NCI-H345 treated with DMSO at 0.1 percent for 48 hours (cell line): ENCODE results near the gene SPAG7.

Experiments
- DNase-seq: peaks from one replicate; lab custom pipeline; 2025; ENCODE audit not compliant: unreplicated experiment; lab: John Stamatoyannopoulos, UW

Gene SPAG7, protein sequence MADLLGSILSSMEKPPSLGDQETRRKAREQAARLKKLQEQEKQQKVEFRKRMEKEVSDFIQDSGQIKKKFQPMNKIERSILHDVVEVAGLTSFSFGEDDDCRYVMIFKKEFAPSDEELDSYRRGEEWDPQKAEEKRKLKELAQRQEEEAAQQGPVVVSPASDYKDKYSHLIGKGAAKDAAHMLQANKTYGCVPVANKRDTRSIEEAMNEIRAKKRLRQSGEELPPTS

DNA sequence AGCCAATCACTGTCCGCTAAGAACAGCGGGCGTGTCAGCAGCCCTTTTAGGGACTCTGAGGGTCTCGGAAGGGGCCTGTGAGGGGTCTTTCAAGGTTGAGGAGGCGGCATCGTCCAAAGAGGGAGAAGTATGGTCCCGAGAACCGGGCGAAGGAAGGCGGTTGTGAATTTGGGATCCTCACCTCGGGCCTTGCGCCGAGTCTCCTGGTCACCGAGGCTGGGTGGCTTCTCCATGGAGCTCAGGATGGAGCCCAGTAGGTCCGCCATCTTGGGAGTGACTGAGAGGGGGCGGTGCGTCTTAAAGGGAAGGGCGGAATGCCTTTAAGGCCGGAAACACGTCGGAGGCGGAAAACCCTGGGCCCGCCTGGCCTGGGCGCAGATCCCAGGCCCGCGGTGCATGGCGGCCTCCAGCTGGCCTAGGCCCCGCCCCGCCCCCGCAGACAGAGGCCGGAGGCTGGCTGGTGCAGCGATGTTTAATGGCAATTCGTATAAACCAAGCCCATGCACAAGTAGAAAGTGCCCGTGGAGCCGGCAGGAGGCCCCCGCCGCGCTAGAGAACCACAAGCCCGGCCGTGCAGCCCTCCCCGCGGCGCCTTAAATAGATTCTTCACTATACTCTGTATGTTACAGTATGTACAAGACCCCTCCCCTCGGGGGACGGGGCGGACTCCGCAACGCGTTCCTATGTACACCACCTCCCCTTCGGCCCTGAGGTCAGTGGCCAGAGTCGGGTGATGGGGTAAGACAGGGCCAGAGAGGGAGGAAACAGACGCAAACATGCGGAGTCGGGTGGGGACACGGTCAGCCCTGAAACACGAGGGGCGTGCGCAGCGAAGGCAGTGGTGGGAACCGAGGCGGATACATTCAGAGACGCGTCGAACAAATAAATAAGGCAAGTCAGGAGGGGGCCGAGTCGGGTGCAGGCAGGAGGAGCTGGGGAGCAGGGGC, at the start of gene SPAG7:
Gene SPAG7 (minus strand): TSS at position 279 of the 947 bp plus-strand sequence. CDS start 13 bp downstream, at position 266.
- peak; percentile 85 for DNase-seq

DNA sequence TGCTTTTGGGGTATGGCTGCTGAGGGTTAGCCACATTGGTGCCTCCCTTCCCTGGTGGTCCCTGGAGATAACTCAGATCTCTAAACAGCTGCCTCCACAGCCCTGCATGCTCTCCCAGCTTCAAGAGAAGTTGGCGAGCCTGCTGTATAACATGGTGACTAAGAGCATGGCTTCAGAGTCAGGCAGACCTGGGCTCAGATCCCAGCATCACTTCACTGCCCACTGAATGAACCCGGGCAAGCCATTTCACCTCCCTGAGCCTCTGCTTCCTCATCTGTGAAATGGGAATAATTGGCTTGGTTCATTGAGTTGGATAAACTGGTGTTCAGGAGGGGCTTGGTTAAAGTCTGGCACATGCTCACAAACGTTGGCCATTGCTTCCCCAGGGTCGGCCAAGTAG, 46.7 kb upstream of the SPAG7 start:
- DNase-seq: no peak

DNA sequence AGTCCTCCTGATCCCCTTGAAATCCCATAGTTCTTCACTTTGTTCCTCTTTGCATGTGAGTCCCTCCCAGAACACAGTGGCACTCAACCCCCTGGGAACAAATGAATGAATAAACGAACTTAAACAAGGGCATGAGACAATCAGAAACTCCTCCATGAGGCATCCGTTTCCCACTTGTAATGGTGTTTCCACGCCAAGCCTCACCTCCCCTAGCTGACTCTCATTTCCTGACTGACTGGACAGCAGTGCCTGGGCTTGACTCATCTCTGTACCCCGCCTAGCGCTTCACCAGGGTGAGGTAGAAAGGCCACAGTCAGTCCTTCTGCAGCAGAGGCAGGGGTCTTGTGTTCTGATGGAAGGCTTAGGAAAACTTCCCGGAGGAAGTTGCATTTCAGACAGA, 44.3 kb upstream of the SPAG7 start:
- DNase-seq: no peak

DNA sequence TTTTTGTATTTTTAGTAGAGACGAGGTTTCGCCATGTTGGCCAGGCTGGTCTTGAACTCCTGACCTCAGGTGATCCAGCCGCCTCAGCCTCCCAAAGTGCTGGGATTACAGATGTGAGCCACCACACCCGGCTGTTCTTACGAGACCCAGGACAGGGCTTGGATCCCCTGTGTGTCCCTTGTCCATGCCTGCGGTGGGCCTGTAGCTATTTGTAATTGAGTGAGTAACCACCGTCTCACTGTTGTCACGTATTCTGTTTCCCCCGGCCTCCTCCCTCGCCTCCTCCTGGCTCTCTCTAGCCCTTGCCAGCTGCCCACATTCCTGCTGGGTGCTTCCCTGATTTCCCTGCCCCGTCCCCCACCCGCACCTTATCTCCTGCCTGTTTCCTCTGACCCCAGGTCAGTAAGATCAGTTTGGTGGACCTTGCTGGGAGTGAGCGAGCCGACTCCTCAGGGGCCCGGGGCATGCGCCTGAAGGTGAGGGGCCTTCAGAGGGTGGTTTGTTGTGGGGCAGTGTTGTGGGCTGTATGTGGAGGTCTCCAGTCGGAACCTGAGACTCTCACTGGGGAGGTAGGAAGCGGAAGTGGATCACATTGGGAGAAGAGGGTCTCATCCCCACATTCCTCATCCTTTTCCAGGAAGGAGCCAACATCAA, 35.7 kb upstream of the SPAG7 start:
- no peak for DNase-seq

DNA sequence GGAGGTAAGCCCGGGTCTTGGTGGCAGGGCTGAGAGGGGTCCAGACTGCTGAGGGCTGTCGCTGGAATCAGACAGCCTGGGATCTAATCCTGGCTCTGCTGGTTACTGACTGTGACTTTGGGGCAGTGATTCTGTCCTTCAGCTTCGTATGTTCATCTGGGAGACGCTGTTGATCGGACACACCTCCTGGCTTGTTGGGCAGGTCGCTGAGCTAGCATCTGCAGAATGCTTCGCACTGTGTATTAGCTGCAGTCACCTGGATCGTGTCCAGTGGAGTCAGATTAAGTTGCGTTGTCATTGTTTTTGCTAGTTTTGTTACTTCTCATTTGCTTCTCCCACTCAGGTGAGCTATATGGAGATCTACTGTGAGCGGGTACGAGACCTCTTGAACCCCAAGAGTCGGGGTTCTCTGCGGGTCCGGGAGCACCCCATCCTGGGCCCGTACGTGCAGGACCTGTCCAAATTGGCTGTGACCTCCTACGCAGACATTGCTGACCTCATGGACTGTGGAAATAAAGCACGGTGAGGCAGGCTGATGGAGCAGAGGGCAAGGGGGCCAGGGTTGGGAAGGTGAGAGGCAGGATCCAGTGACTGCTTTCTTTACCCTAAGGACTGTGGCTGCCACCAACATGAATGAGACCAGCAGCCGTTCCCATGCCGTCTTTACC, 34.6 kb upstream of the SPAG7 start:
- no peak for DNase-seq

DNA sequence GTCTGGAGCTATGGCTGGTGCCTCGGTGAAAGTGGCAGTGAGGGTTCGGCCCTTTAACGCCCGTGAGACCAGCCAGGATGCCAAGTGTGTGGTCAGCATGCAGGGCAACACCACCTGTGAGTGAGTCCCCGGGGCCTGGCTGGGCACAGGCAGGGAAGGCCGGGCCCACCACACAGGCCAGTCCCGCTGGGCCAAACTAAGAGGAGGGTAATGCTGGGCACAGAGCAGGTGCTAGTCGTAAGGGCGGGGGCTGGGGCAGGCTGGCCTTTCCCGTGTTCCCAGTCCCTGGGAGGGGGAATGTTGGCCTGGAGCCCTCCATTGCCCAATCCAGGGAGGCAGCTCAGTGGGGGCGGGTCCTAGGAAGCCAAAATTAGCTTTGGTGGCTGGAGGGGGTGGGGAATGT, 32.6 kb upstream of the SPAG7 start:
- no peak for DNase-seq

DNA sequence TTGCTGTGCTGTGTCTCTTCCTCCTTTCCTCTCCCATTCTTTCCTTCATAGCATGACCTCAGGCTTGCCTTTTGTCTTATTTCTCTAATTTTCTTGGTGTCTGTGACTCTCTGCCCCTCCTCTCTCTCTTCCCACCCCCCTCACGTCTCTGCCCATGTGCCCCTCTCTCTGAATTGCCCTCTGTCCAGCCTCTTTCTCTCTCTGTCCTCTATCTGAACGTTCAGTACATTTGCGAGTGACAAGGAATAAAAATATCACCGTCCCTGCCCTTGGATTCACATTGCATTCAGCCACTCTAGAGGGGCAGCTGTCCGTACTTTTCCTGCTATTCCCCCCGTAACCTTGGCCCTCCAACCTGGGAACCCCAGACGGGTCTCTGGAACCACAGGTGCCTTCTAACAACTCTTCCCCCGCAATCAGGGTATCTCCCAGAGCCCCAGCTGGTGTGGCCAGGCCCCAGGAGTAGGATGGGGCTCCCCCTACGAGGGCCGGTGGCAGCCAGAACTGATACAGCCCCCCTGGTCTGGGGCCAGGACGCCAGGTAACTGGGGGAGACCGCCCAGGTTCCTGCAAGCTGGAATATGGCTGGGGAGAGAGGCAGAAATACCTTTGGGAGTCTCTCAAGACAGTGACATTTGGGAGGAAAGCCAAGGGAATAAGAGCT, 31.9 kb upstream of the SPAG7 start:
- no peak for DNase-seq

DNA sequence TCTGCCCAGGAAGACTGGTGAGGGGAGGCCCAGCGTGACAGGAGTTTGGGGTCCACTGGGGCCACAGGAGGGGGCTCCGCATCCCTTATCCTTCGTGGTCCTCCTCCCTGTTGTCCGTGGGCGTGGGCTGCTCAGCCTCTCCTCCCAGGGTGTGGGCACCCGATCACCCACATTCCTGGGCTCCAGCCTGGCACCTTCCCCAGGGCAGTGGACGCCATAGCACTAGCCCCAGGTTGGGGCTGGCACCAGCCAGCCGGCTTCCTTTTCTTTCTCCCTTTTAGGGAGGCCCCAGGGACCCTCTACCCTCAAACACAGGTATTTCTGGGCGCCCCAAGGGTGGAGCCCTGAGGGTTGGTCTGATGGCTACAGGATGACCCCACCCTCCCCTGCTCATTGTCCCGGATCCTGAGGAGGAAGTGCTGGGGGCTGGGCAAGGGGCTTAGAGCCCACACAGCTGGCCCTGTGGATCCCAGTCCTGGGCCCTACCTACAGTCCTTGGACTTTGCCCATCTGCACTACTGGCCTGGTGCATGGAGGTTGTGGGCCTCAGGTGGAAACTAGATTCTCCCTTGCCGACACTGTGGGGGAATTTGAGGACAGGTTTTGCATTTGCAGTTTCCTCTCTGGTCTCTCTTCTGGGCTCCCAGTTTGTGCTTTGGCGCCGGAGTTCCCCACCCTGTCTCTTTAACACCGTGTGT, 31.3 kb upstream of the SPAG7 start:
- no peak for DNase-seq

GRCh38 chr17:4998027-4998731, 30.6 kb upstream of the SPAG7 start:
- DNase-seq: no peak

DNA sequence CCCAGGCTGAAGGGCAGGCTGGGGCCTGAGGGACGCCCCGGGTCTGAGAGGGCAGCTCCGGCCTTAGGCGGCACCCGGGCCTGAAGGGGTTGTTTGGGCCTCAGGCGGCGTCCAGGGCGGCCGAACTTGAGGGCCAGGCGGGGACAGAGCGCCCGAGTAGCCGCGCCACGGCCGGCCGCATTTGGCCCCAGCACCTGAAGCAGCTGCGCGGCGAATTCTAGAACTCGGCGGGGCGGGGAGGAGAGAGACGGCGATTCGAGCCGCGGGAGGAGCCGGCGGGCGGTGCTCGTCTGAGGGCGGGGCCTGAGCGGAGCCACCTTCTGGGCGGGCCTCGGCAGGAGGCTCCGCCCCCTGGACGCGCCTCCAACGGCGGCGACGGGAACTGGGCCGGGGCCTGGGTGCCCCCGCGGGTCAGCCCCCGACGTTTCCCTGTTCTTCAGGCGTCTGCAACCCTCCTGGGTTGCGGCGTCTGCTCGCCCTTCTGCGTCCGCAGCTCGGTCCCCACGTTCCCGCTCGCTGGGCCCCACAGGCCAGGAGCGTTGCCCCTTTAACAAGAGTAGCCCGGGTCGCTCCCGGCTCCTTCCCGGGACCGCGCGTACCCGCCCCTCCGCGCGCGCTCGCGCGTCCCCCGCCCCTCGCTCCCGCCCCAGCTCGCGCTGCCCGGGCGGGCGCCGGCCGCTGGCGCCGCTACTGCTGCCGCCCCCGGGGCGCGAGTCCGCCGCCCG, 29.8 kb upstream of the SPAG7 start, which contains the start of the genes INCA1 and KIF1C:
Gene INCA1 (minus strand): TSS at position 221 of the 725 bp plus-strand sequence. CDS start 3,085 bp downstream, outside the sequence.
Gene KIF1C (plus strand): TSS at position 649 of the 725 bp plus-strand sequence. CDS start 2,297 bp downstream, outside the sequence.
- DNase-seq: peak; percentile 60

- no peak for DNase-seq
Observed at GRCh38 chr17:4994081-4994595, 26.5 kb upstream of the SPAG7 start.

DNA sequence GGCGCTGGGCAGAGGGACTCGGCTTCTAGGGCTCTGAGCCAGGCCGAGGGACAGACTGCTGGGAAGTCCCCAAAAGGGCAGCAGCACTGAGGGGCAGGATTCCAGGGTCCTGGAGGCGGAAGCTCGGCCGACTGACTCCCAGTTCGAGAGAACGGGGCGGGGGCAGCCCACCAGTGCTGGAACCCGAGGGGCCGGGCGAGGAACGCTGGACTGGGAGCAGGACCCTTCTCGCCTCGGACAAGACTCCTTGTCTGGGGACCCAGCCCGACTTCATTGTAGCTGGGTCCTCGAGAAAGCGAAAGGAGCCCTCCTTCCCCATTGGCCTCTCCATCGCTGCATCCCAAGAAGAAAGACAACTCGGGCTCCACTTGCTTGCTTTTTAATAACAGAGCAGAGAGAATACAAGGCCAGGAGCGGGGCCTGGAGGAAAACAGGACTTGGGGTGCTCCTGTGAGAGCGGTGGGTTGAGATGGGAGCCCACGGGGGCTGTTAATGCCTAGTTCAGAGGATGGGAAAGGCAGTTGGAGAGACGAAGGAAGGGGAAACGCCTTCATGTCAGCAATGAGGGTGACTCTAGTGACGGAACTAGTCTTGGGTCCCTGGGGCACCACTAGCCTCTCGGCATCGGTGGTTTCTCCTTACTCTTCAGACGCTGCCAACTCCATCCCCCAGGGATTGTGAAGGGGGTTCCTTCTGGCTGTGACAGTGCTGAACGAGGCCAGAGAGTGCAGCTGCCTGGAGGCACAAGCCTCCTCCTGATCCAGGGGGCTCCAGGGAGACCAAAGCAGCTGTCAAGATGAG, 20.4 kb upstream of the SPAG7 start:
- DNase-seq: no peak

DNA sequence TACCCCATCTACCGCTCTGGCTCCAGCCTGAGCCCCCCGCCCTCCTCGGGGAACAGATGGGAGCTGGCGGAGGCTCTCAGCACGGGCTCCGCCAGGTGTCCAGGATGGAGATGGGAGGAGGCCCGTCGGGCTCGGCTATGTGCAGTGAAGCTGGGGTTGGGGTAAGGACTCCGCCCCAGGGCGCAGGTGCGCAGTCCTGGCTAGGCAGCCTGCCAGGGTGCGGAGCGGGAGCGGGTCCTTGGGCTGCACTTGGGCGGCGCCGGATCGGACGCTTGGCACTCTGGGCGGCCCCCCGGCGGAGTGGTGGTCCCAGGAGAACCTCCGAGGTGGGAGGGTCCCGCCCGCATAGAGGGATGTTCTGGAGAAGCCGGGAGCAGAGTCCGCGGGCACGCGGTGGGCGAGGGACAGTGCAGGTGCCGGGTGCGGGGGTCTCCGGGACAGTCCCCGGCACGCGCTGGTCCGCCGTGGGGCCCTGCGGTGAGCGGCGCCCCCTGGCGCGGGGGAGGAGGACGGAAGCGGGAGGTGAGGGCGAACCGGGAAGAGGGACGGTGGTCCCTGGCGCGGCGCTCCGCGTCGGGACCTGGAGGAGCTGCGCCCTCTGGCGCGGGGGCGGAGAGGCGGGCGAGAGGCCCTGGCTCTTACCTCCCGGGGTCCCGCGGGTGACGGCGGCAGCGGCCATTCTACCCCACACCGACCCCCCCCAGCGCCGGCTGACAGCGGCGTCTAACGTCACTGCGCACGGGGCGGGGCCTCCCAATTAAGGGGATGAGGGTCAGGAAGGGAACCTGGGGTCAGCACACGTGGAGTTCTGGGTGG, 19.5 kb upstream of the SPAG7 start, which contains the start of gene CAMTA2:
Gene CAMTA2 (minus strand): TSS at position 725 of the 816 bp plus-strand sequence. CDS start 1,453 bp downstream, outside the sequence.
- DNase-seq: peak; percentile 35

GRCh38 chr17:4986403-4986802, 18.8 kb upstream of the SPAG7 start:
- DNase-seq: no peak

DNA sequence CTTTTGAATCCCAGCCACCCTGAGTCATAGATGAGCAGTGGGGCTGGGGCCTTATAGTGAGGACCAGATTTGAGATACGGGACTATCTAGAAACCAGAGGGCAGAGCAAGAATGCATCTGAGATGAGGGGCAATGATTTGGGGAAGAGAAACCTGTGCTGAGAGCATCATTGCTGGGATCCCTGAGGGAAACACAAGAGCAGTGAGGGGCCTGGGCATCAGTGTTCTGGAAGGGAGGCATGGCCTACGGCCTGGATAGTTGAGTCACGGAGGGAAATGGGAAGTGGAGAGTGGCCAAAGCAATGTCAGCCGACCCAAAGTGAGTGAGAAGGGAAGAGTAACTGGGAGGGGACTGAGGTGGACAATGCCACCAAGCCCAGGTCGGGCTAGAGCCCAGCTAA, 14.7 kb upstream of the SPAG7 start:
- no peak for DNase-seq

GRCh38 chr17:4980644-4981216, 13.1 kb upstream of the SPAG7 start:
- DNase-seq: no peak
